Fibroblast of skin of abdomen (primary cell): Measurements from ENCODE around the gene KRT2. TPM values are rescaled to one million over a fixed set of nuclear protein-coding genes. Genes with fewer than 3 reads are reported as not detected.

ENCODE experiments used
- DNase-seq: peaks from one replicate; pipeline ENCODE4 v3.0.0-alpha.2; 2013
- polyA plus RNA-seq, 2 experiments: library from polyadenylated mRNA; unstranded; fragments of 120-200 nt; gene quantifications; one replicate each; pipeline ENCODE4 v1.2.1, GENCODE V29; 2013; ENCODE audit not compliant: insufficient read length in 2 of 2

Gene KRT2
- polyA plus RNA-seq (2013, experiment 1 of 2; ENCODE audit: insufficient read length) = not detected
- not detected for polyA plus RNA-seq (2013, experiment 2 of 2; ENCODE audit: insufficient read length)

- no peak for DNase-seq
These were observed at the start of gene KRT2 for GRCh38 chr12:52651726-52652261. TSS of gene KRT2 (minus strand) at chr12:52652211. CDS start at chr12:52652142, 69 bp downstream.

GRCh38 chr12:52701281-52701680 is 49.3 kb upstream of the KRT2 start:
- DNase-seq = no peak

- DNase-seq = no peak
These were observed 47.9 kb upstream of the KRT2 start for GRCh38 chr12:52699960-52700359.

DNA sequence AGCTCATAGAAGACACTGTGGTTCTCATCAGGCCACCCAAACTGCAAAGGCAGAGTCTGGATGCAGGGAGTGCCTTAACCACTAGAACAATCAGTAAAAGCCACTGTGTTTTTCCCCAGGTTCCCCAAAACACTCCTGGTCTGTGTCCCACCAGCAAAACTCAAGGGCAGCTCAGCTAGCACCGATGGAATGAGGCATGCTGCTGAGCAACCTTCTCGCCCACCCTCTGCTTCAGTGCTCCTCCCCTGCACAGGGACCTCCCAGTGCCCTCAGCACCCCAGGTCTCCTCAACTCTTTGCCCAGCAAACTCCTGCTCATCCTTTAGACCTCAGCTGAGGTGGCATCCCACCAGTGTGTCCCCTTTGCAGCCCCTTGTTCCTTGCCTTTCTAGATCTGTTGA is 47.4 kb upstream of the KRT2 start:
- no peak for DNase-seq

DNA sequence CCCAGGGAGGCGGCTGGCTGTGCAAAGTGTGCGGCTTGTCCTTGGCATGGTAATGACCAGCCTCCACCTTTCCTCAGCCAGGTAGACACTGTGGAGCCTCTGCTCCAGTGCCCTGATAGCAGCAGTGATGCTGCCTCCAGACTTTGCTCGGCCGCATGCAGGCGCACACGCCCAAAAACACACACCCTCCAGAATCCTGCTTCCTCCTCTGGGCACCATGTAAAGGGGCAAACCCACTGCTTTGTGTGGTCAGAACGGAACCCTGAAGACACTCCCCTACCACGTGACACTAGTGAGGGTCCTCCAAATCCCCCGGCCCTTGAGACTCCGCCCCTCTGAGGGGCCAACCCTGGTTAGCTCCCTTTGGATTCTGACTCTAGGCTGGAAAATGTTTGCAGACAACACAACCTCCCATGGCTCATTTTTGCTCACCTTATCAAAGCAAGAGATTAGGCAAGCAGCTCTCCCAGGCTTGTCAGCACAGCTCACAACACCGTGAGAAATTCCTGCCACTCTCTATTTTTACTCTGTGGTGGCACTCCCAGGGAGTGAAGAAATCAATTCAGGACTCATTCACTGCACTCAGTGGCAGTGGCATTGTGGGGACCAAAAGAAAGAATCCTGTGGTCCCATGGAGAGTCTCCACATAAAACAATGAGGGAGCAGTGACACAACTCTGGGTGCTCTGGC is 46.8 kb upstream of the KRT2 start:
- DNase-seq = no peak

GRCh38 chr12:52697058-52697582 is 45.1 kb upstream of the KRT2 start:
- DNase-seq = no peak

- DNase-seq = no peak
These were observed 44.6 kb upstream of the KRT2 start for GRCh38 chr12:52696588-52696987.

DNA sequence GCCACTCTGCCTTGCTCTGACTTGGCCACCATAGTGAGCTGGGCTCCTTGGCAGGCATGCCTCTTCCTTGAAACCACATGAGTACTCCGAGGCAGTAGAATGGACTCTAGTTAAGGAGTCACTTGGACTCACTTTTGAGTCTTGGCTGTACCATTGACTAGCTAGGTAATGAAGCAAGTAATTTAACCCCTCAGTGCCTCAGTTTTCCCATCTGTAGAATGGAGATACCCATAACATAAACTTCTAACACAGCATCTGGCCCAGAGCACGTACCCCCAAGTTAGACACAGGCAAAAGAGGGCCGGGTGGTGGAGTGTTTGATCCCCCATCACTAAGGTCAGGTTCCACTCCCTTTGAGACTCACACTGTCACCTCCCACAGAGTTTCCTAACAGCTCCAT is 43.0 kb upstream of the KRT2 start:
- DNase-seq = no peak

- DNase-seq = no peak
These were observed 42.1 kb upstream of the KRT2 start for GRCh38 chr12:52694151-52694550.

- DNase-seq = no peak
These were observed 41.2 kb upstream of the KRT2 start for GRCh38 chr12:52693261-52693660.

DNA sequence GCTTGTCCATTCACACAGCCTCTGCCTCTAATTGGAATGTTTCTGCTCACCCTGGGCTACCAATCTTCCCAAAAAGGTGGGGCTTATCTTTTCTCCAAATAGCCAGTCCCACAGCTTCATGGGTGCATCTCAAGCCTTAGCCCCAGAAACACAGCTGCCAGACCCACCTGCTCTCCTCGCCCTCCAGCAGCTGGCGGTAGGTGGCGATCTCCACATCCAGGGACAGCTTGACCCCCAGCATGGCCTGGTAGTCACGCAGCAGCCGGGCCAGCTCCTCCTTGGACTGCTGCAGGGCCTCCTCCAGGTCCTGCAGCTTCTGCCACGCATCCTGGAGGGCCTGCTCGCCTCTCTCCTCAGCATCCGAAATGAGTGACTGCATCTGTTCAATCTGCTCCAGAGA is 40.2 kb upstream of the KRT2 start:
- no peak for DNase-seq

- DNase-seq = no peak
These were observed 39.8 kb upstream of the KRT2 start for GRCh38 chr12:52691841-52692150.

DNA sequence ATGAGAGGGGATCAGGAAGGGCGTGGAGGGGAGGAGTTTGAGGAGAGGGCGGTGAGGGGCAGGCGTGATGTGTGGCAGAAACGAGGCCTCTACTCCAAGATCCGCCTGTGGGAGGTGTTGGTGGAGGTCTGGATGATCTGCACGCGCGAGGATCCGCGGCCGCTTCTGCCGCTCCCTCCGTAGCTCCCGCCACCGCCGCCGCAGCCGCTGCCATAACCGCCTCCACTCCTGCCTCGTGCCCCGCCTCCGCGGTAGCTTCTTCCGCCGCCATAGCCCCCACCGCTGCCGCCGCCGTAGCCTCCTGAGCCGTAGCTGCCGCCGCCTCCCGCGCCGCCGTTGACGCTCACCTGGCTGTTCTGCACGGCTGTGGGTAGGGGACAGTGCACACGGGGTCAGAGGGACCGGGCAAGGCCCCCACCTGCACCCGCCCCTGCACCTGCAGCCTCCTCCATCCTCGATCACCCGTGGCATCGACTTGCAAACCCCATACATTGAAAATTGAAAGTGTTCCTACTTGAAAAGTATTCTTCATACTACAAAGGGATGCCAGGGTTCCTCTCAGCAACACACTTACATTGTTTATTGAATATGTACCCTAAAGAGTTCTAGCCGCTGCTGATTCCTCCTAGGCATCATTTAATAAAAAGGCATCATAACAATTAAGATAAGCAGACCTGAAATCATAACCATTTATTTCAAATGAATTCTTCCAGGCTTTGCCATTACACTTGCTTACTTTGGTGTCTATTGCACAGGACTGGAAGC is 39.2 kb upstream of the KRT2 start:
- DNase-seq = no peak

DNA sequence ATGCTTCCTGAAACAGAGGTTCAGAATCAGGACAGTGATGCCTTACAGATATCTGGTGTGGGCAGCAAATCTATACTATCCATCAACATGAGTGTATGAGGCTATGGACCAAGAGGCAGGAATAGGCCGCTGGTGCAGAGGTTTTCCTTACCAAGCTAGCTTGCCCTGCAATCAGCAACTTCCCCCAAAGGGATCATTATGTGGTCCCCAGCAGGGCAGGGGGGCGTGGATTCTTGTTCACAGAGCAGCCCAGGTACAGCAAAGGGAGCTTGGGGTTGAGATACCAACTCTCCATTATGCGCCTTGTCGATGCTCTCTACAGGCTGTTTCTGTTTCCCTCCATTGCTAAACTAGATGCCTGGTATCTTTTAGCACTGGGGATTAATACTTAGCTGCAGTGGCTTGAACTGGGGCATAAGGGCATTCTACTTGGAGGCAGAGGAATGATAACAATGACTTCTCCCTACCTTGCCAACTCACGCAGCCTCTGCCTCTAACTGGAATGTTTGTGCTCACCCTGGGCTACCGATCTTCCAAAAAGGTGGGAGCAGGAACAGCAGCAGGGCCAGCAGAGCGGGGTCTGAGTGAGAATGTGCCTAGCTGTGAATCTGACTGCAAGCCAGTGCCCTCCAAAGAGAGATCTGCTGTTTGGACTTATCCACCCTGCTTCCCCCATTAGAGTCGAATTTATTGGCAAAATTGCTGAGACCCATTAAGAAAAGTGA is 38.5 kb upstream of the KRT2 start:
- no peak for DNase-seq

- no peak for DNase-seq
These were observed 37.9 kb upstream of the KRT2 start for GRCh38 chr12:52689936-52690335.

DNA sequence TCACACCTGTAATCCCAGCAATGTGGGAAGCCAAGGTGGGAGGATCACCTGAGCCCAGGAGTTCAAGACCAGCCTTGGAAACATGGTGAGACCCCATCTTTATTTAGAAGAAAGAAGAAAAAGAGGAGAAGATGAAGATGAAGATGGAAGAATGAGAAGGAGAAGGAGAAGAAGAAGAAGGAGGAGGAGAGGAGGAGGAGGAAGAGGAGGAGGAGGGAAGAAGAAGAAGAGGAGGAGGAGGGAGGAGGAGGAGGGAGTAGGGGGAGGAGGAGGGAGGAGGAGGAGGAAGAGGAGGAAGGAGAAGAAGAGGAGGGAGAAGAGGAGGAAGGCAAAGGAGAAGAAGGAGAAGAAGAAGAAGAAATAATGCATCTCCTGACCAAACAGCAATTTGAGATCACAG is 37.2 kb upstream of the KRT2 start:
- DNase-seq = no peak

GRCh38 chr12:52688481-52688880 is 36.5 kb upstream of the KRT2 start:
- no peak for DNase-seq

GRCh38 chr12:52687497-52688385 is 35.7 kb upstream of the KRT2 start:
- DNase-seq = no peak

DNA sequence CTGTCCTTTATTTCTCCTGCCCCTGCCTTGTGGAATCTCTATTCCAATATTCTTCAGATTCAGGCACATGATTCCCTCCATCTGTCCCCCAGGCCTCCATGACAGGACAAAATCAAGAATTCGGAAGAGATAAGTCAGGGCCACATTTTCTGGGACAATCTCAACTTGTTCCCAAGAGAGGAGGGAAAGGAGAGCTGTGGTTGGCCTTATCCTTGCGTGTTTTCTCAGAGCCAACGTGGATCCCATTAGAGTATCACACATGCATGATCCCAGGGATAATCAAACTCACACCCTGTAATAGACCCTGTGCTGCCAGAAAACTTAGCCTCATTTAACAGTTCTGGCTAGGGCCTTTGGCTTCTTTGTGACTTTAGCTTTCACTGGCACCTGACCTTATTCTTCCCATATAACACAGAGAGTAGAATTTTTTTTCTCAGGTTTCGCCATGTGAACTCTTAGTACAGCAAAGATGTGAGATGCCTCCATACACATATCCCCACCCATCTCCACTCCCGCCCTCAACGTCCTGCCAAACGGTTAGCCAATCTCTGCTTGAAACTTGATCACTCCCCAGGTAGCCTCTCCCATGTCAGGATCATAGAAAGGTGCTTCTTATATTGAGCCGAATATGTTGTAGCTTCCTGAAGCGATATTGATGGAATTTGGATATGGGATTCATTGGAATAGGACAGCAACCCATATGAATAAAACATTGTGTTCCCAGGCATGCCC is 34.9 kb upstream of the KRT2 start:
- no peak for DNase-seq

- no peak for DNase-seq
These were observed 34.1 kb upstream of the KRT2 start for GRCh38 chr12:52686063-52686462.

GRCh38 chr12:52685406-52685890 is 33.4 kb upstream of the KRT2 start:
- DNase-seq = no peak
